Testis (tissue), 3 donors: Measurements from ENCODE around the gene TRABD2B. TPM values are rescaled to one million over a fixed set of nuclear protein-coding genes. Genes with fewer than 3 reads are reported as not detected.

Experiments
- DNase-seq: peaks from one replicate; pipeline ENCODE4 v3.0.0-alpha.2; 2019
- H3K27ac ChIP-seq, 2 donors: fragments of 200-600 bp; sonication (generic); one replicate each; pipeline ENCODE4 v1.5.1; 2019
- H3K27me3 ChIP-seq: fragments of 200-600 bp; sonication (generic); one replicate; pipeline ENCODE4 v1.5.1; 2019
- H3K36me3 ChIP-seq: fragments of 200-600 bp; sonication (generic); one replicate; pipeline ENCODE4 v1.5.1; 2017; ENCODE audit warnings: low read depth; ENCODE audit errors: missing control alignments
- H3K4me1 ChIP-seq: fragments of 200-600 bp; sonication (generic); one replicate; pipeline ENCODE4 v1.5.1; 2019
- H3K4me3 ChIP-seq, 2 donors: fragments of 200-600 bp; sonication (generic); one replicate each; pipeline ENCODE4 v1.5.1; 2017 to 2019
- H3K9me3 ChIP-seq: fragments of 200-600 bp; sonication (generic); one replicate; pipeline ENCODE4 v1.5.1; 2017
- CTCF ChIP-seq, 3 experiments: fragments of 450-650 bp in 2 of 3; fragments of 200-600 bp in 1 of 3; sonication (generic) in 1 of 3; IDR thresholded peaks; one replicate each; pipeline ENCODE4 v1.5.1; 2016 to 2019; ENCODE audit warnings: antibody characterized with exemption in 3 of 3, mild to moderate bottlenecking in 2 of 3, moderate library complexity in 1 of 3
- POLR2A ChIP-seq: fragments of 450-650 bp; IDR thresholded peaks from one replicate; pipeline ENCODE4 v1.6.1; 2017; ENCODE audit warnings: antibody characterized with exemption, mild to moderate bottlenecking, moderate library complexity
- WGBS, 2 donors: methylation state at CpG; one replicate each; pipeline ENCODE4 v1.1.5; 2018; 5-methylcytosine and 5-hydroxymethylcytosine counted together
- intact Hi-C: fragments of 100-400 bp; cut with DNase I; formaldehyde crosslinking; loops from one replicate; pipeline ENCODE4 v1.15.1; 2023; ENCODE audit warnings: low total_unique reads
- polyA plus RNA-seq: library from polyadenylated mRNA; stranded (reverse); fragments of 350-450 nt; fragmentation: Illumina TruSeq; extraction: RNeasy Lipid Tissue Mini Kit (QIAGEN cat#74804); gene quantifications from one replicate; pipeline ENCODE4 v1.2.3, GENCODE V29; 2014; ENCODE audit warnings: low read depth, low replicate concordance; ENCODE audit not compliant: insufficient read depth
- total RNA-seq, 2 donors: library from RNA; depleted of rRNA; stranded (reverse); fragments of >200 nt; gene quantifications; one replicate each; pipeline ENCODE4 v1.2.3, GENCODE V29; 2016

The TRABD2B gene
- total and polyA plus RNA-seq, 3 donors from 2014 or later = 1.9 to 2.7 (median 2.0) TPM

DNA sequence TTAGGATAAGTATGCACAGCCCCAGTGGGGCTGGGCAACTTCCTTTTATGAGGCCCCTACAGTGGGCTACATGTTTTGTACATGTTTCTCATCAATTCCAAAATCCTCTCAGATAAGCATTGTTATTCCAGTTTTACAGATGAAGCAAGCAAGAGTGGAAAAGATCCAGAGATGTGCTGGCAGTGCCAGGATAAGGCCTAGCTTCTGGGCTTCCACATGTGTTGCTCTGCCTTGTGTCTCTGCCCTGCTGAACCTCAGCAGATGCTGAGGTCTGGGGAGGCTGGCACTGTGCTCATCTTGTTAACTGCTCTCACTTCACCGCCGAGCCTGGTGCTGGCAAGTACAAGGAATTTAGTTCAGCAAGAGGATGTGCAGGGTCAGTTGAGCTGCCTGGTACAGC, 202.1 kb downstream of the TRABD2B start:
- Histone ChIP-seq H3K9me3 (no peaks in the 10 kb centered on the region), H3K4me3 (no peak overlapping the region), H3K4me1 (no peaks in the 10 kb centered on the region), H3K27me3 (no peaks in the 10 kb centered on the region), H3K36me3 (no peaks in the 10 kb centered on the region), H3K27ac (no peak overlapping the region)
- intact Hi-C loops = no loop called here
- TF ChIP-seq CTCF (IDR thresholded peaks at IDR 0.05) (no peak), POLR2A (no peak)
- DNase-seq = no peak
- WGBS, 2 donors = 88 to 94% methylated on average over 2 of the region's 2 CpGs

GRCh38 chr1:47794530-47794929, 202.7 kb downstream of the TRABD2B start:
- Histone ChIP-seq H3K4me3 (no peak overlapping the region), H3K27me3 (no peaks in the 10 kb centered on the region), H3K4me1 (no peaks in the 10 kb centered on the region), H3K36me3 (no peaks in the 10 kb centered on the region), H3K27ac (no peak overlapping the region), H3K9me3 (no peaks in the 10 kb centered on the region)
- intact Hi-C loops = no loop called here
- TF ChIP-seq POLR2A (no peak), CTCF (IDR thresholded peaks at IDR 0.05) (no peak)
- DNase-seq = no peak
- 91 to 93% methylated on average over 9 of the region's 9 CpGs for WGBS, 2 donors

- no peak overlapping the region for H3K27ac ChIP-seq
- H3K27me3 ChIP-seq = no peaks in the 10 kb centered on the region
- no peak for TF ChIP-seq POLR2A
- TF ChIP-seq CTCF (IDR thresholded peaks at IDR 0.05) = no peak
- 76 to 78% methylated on average over 5 of the region's 5 CpGs for WGBS, 2 donors
- H3K4me3 ChIP-seq = no peak overlapping the region
- intact Hi-C loops = no loop called here
- DNase-seq = no peak
- no peaks in the 10 kb centered on the region for H3K9me3 ChIP-seq
- no peaks in the 10 kb centered on the region for H3K4me1 ChIP-seq
- no peaks in the 10 kb centered on the region for H3K36me3 ChIP-seq
These were observed 203.1 kb downstream of the TRABD2B start for GRCh38 chr1:47794081-47794480.

DNA sequence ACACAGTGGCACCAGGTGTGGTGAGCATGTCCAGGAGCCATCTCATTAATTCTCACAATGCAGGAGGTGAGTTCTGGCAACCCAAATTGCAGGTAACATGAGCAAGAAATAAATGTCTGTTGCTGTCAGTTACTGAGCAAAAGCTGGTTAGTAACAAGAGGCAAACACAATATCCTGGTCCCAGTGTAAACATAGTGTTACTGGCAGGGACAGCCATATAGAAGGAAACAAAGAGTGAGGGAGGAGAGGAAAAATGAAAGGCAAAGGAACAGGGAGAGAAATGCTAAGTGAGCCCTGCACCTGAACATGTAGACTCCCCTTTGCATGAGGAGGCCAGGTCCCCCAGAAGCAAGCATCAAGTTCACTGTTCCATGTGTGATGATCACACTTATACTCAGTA, 203.6 kb downstream of the TRABD2B start:
- Histone ChIP-seq H3K9me3 (no peaks in the 10 kb centered on the region), H3K27me3 (no peaks in the 10 kb centered on the region), H3K27ac (no peak overlapping the region), H3K36me3 (no peaks in the 10 kb centered on the region), H3K4me3 (no peak overlapping the region), H3K4me1 (no peaks in the 10 kb centered on the region)
- no peak for TF ChIP-seq CTCF (IDR thresholded peaks at IDR 0.05)
- no peak for TF ChIP-seq POLR2A
- intact Hi-C loops = no loop called here
- DNase-seq = no peak

GRCh38 chr1:47792779-47793178, 204.4 kb downstream of the TRABD2B start:
- no peak overlapping the region for H3K27ac ChIP-seq
- WGBS, 2 donors = 98 to 100% methylated on average over 1 to 3 of the region's 3 CpGs
- no peak overlapping the region for H3K4me3 ChIP-seq
- H3K9me3 ChIP-seq = no peaks in the 10 kb centered on the region
- no peak for DNase-seq
- no peaks in the 10 kb centered on the region for H3K36me3 ChIP-seq
- TF ChIP-seq CTCF (IDR thresholded peaks at IDR 0.05) (no peak), POLR2A (no peak)
- no peaks in the 10 kb centered on the region for H3K4me1 ChIP-seq
- H3K27me3 ChIP-seq = no peaks in the 10 kb centered on the region
- intact Hi-C loops = no loop called here
